Activated CD4-positive, alpha-beta T cell treated with anti-CD3 and anti-CD28 coated beads, Interleukin-2, amount 10 ng/mL, durations not matched to agents 24 days and 14 days (primary cell): ENCODE data around the gene MIS18BP1. TPM values are rescaled to one million over a fixed set of nuclear protein-coding genes. Genes with fewer than 3 reads are reported as not detected.
"Not testable (repeated sequence)": the region's sequence is repeated elsewhere in the genome, so short reads cannot be mapped to it uniquely, and the experiment has no call there.

Source experiments
- DNase-seq: peaks from one replicate; pipeline ENCODE4 v3.0.0; 2022
- H3K27ac Mint-ChIP-seq: one replicate; pipeline ENCODE4 v1.8.0; 2022; ENCODE audit warnings: mild to moderate bottlenecking, mixed read lengths
- H3K27me3 Mint-ChIP-seq: one replicate; pipeline ENCODE4 v1.8.0; 2022; ENCODE audit warnings: mixed read lengths
- H3K36me3 Mint-ChIP-seq: one replicate; pipeline ENCODE4 v1.8.0; 2022; ENCODE audit warnings: low read depth, mild to moderate bottlenecking, mixed read lengths
- H3K4me1 Mint-ChIP-seq: one replicate; pipeline ENCODE4 v1.8.0; 2021; ENCODE audit warnings: mixed read lengths
- H3K4me3 Mint-ChIP-seq: one replicate; pipeline ENCODE4 v1.8.0; 2022; ENCODE audit warnings: mild to moderate bottlenecking, moderate library complexity, mixed read lengths
- H3K9me3 Mint-ChIP-seq: one replicate; pipeline ENCODE4 v1.8.0; 2021; ENCODE audit warnings: mixed read lengths
- intact Hi-C: fragments of 100-400 bp; cut with micrococcal nuclease; formaldehyde crosslinking; loops from one replicate; pipeline ENCODE4 v1.15.1; 2023
- total RNA-seq: library from RNA; stranded (reverse); gene quantifications from 2 replicates; pipeline ENCODE4 v1.2.3, GENCODE V29; 2022

Gene MIS18BP1
- total RNA-seq, 1 donor from 2014 or later: 58.9 TPM

DNA sequence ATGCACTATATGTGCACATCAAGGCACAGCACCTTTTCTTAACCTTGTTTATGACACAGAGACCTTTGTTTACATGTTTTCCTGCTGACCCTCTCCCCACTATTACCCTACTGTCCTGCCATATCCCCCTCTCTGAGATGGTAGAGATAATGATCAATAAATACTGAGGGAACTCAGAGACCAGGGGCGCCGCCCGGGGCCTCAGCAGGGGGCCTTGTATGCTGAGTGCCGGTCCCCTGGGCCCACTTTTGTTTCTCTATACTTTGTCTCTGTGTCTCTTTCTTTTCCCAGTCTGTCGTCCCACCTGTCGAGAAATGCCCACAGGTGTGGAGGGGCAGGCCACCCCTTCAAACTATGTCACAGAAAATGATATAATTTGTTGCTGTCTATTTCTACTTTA lies 38.7 kb downstream of the MIS18BP1 start:
- peaks cover 48% of the 10 kb centered on the region for H3K36me3 Mint-ChIP-seq
- H3K9me3 Mint-ChIP-seq, intact Hi-C loops, H3K27me3 Mint-ChIP-seq, H3K4me1 Mint-ChIP-seq, DNase-seq, H3K27ac Mint-ChIP-seq, H3K4me3 Mint-ChIP-seq: not testable (repeated sequence)

DNA sequence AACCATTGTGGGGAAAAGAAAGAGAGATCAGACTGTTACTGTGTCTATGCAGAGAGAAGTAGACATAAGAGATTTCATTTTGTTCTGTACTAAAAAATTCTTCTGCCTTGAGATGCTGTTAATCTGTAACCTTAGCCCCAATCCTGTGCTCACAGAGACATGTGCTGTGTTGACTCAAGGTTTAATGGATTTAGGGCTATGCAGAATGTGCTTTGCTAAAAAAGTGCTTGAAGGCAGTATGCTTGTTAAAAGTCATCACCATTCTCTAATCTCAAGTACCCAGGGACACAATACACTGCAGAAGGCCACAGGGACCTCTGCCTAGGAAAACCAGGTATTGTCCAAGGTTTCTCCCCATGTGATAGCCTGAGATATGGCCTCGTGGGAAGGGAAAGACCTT lies 39.3 kb downstream of the MIS18BP1 start:
- DNase-seq, intact Hi-C loops, H3K27me3 Mint-ChIP-seq, H3K27ac Mint-ChIP-seq, H3K4me1 Mint-ChIP-seq, H3K9me3 Mint-ChIP-seq, H3K4me3 Mint-ChIP-seq: not testable (repeated sequence)
- peaks cover 51% of the 10 kb centered on the region for H3K36me3 Mint-ChIP-seq

DNA sequence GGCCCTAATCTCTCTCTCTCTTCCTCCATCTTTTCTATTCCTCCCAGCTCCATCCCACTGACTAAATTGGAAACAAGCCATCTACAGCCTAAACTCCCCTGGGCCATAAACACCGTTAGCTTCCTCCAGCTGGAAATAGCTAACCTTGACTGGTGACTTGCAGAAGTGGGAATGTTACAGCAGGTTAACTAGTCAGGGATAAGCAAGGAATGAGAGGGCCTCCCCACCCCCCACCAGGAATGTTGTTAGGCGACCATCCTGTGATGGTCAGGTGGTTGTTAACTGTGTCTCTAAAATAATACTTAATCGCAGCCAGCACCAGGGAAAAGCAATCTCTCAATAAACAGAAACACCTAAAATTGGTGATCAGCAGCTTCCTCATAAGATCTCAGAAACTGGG lies 40.8 kb downstream of the MIS18BP1 start:
- no peaks in the 10 kb centered on the region for H3K9me3 Mint-ChIP-seq
- peak overlapping the region; percentile 41 for H3K27ac Mint-ChIP-seq
- no peaks in the 10 kb centered on the region for H3K27me3 Mint-ChIP-seq
- intact Hi-C loops: no loop called here
- H3K4me3 Mint-ChIP-seq: no peak overlapping the region
- no peak for DNase-seq
- peaks cover 42% of the 10 kb centered on the region for H3K36me3 Mint-ChIP-seq
- no peaks in the 10 kb centered on the region for H3K4me1 Mint-ChIP-seq

DNA sequence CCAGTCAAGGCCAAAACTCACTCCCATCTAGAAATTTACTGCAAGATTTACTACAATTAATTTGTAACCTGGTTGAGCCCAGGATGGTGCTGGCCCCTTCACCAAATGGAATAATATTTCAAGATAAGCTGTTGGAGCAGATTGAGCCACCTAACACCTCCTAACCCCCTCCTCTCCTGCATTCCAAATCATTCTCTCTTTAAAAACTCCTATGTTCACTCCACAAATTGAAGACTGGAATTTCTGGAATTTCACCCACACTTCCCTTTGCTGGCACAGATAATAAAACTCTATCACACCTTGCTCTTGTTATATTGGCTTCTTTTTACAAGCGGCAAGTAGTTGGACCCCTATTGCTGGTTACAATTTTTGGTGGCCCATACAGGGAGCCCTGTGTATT lies 41.7 kb downstream of the MIS18BP1 start:
- intact Hi-C loops: no loop called here
- Mint-ChIP-seq H3K36me3 (peaks cover 45% of the 10 kb centered on the region), H3K4me3 (no peak overlapping the region), H3K9me3 (no peaks in the 10 kb centered on the region), H3K27me3 (no peaks in the 10 kb centered on the region), H3K4me1 (peaks cover 2% of the 10 kb centered on the region), H3K27ac (no peak overlapping the region)
- no peak for DNase-seq

DNA sequence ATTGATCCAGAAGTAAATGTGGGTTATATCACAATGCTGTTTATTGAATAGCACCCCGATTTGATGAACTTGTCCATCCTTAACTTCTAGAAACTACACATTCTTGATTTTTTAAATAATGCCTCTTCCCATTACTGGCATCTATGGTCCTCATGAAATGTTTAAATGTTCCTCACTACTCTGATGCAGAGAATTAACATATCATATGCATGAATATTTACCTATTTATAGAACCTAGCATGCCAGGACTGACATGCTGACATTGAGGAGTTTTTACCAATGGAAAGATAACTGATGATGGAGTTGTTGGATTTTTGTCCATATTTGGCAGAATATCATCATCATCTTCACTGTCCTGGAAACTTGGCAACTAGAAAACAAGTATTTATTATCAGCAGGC lies 42.8 kb downstream of the MIS18BP1 start:
- no peak overlapping the region for H3K4me3 Mint-ChIP-seq
- no peak overlapping the region for H3K27ac Mint-ChIP-seq
- H3K9me3 Mint-ChIP-seq: no peaks in the 10 kb centered on the region
- intact Hi-C loops: no loop called here
- H3K27me3 Mint-ChIP-seq: no peaks in the 10 kb centered on the region
- DNase-seq: no peak
- peaks cover 49% of the 10 kb centered on the region for H3K36me3 Mint-ChIP-seq
- H3K4me1 Mint-ChIP-seq: peaks cover 2% of the 10 kb centered on the region

DNA sequence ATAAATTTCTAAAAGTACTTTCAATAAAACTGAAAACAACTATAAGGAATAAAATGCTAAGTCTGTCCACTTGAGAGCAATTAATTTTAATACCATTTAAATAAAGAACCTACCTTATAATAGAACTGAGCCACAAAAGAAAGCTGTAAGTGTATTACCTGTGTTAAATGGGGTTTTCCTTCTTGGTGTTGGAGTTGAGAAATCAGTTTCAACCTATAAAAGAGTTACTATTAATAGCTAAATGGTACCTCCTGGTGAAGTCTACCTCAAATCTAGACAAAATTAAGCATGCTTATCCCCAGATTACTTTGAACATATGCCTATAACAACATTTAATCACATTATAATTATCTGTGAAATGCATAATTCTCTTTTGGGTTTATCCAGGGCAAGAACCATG lies 48.8 kb downstream of the MIS18BP1 start:
- H3K9me3 Mint-ChIP-seq: no peaks in the 10 kb centered on the region
- no peak for DNase-seq
- peaks cover 34% of the 10 kb centered on the region for H3K36me3 Mint-ChIP-seq
- no peak overlapping the region for H3K4me3 Mint-ChIP-seq
- no peak overlapping the region for H3K27ac Mint-ChIP-seq
- no peaks in the 10 kb centered on the region for H3K27me3 Mint-ChIP-seq
- intact Hi-C loops: loop anchor here (10.0 kb wide), 1 partner anchor 51 kb away; the partner anchor contains the start of gene MIS18BP1
- H3K4me1 Mint-ChIP-seq: peaks cover 8% of the 10 kb centered on the region

DNA sequence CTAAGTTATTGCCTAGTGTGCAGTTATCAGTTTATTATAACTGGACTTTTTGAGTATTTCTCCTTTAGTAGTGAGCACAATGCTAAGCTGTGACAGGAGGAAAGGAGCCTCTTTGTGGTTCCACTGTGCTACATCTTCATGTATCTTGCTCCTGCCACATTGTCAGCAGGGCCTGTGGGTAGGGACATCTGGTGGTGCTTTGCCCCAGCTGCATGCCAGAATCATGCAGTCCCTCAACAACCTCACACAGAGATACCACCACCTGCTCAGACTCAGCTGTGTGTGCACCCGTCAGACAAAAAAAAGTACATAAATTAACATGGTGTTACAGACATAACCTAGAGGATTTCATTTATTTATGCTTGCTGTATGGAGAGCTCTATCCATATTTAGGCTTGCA lies 51.1 kb downstream of the MIS18BP1 start:
- Mint-ChIP-seq H3K27me3 (no peaks in the 10 kb centered on the region), H3K27ac (peak overlapping the region; percentile 45), H3K4me1 (peaks cover 6% of the 10 kb centered on the region), H3K9me3 (no peaks in the 10 kb centered on the region), H3K4me3 (no peak overlapping the region), H3K36me3 (peaks cover 28% of the 10 kb centered on the region)
- intact Hi-C loops: loop anchor here (10.0 kb wide), 1 partner anchor 53 kb away; the partner anchor contains the start of gene MIS18BP1
- peak; percentile 72 for DNase-seq

DNA sequence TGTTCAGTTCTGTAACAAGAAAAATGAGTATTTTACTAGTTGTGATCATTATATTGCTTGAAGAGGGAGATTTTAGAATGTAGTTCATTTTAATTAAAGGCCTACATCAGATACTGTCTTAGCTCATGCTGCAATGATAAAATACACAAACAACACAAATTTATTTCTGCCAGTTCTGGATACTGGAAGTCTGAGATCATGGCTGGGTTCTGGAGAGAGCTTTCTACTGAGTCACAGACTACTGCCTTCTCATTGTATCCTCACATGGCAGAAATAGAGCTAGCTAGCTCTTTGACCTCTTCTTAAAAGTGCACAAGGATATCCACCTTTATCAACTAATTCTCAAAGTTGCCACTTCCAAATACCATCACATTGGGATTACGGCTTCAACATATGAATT lies 53.8 kb downstream of the MIS18BP1 start:
- Mint-ChIP-seq H3K4me1 (peaks cover 15% of the 10 kb centered on the region), H3K27me3 (no peaks in the 10 kb centered on the region), H3K36me3 (peaks cover 22% of the 10 kb centered on the region), H3K27ac (no peak overlapping the region), H3K9me3 (no peaks in the 10 kb centered on the region), H3K4me3 (no peak overlapping the region)
- intact Hi-C loops: no loop called here
- DNase-seq: no peak

DNA sequence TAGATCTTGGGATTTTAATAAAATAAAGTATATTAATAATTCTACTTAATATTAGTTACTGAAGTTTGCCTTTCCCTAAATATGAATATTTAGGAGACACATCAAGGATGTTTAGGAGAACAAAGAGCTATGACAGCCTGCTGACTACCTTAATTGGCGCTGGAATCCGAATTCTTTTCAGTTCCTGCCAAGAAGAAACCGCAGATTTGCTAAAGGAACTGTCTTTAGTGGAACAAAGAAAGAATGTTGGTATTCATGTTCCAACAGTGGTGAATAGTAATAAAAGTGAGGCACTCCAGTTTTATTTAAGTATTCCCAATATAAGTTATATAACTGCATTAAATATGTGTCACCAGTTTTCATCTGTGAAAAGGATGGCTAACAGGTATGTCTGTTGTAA lies 54.5 kb downstream of the MIS18BP1 start:
- peaks cover 15% of the 10 kb centered on the region for H3K4me1 Mint-ChIP-seq
- H3K36me3 Mint-ChIP-seq: peaks cover 22% of the 10 kb centered on the region
- no peak overlapping the region for H3K4me3 Mint-ChIP-seq
- no peak overlapping the region for H3K27ac Mint-ChIP-seq
- no peak for DNase-seq
- intact Hi-C loops: no loop called here
- no peaks in the 10 kb centered on the region for H3K27me3 Mint-ChIP-seq
- H3K9me3 Mint-ChIP-seq: no peaks in the 10 kb centered on the region

DNA sequence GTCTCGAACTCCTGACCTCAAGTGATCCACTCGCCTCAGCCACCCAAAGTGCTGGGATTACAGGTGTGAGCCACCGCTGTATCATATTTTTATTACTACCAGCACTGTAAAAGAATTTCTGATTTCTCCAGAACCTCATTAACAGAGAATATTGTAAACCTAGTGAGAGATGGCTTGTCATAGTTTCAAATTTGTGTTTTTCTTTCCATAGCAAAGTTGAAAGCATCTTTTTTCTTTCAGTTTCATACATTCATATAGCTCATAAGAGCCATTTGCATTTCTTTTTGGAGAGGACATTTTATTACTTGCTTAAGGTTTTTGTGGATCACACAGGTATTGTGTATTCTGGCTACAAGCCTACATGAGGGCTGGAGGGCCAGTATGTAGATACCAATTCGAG lies 58.0 kb downstream of the MIS18BP1 start:
- Mint-ChIP-seq H3K27me3 (no peaks in the 10 kb centered on the region), H3K27ac (peak overlapping the region; percentile 70), H3K9me3 (no peaks in the 10 kb centered on the region), H3K36me3 (peaks cover 16% of the 10 kb centered on the region), H3K4me1 (peaks cover 9% of the 10 kb centered on the region), H3K4me3 (no peak overlapping the region)
- no peak for DNase-seq
- intact Hi-C loops: loop anchor here (2.0 kb wide), 1 partner anchor 60 kb away; the partner anchor contains the start of genes FANCM and FKBP3

DNA sequence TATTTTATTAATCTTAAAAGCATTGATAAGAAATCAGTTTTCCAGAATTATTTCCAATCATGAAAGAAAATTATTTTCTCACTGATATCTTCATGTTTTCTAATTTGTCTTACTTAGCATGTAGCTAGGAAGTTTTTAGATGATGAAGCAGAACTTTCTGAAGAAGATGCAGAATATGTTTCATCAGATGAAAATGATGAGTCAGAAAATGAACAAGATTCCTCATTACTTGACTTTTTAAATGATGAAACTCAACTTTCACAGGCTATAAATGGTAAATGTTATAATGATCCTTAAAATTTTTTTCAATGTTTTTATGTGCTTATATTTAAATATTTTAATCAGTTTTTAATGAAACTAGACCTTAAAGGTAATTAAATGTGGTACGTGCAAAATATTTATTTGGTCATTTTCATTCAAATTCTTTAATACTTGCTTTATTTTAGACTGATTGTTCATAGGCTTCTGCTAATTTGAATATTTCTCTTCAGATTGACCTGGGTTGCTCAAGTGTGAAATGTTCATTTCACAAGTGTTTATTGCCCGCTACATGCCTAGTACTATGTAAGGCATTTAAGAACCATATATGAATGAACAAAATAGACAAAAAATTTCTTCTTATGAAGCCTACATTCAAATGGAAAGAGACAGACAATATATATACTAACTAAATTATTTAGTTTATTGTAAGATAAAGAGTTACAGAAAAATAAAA lies 67.7 kb downstream of the MIS18BP1 start:
- Mint-ChIP-seq H3K36me3 (peaks cover 17% of the 10 kb centered on the region), H3K27ac (no peak overlapping the region), H3K27me3 (no peaks in the 10 kb centered on the region), H3K4me1 (no peaks in the 10 kb centered on the region), H3K4me3 (no peak overlapping the region), H3K9me3 (no peaks in the 10 kb centered on the region)
- intact Hi-C loops: no loop called here
- no peak for DNase-seq

DNA sequence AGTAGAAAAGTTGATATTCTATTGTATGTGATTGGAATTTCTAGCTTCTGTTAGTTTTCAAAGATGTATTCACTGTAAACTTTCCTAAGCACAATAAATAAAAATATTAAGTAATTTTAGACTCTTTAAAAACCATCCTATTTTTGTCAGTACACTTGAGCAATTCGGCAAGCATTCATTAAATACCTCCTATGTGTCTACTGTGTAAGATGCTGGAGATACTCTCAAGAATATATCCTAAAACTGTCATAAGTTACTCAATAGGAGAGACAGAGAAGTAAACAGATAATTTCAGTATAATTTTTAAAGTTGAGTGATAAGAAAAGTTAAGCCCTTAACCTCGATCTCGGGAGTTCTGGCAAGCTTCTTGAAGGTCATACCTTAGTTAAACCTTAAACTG lies 71.2 kb downstream of the MIS18BP1 start:
- Mint-ChIP-seq H3K27me3 (no peaks in the 10 kb centered on the region), H3K36me3 (peaks cover 8% of the 10 kb centered on the region), H3K4me3 (no peak overlapping the region), H3K9me3 (no peaks in the 10 kb centered on the region), H3K27ac (no peak overlapping the region), H3K4me1 (no peaks in the 10 kb centered on the region)
- no peak for DNase-seq
- intact Hi-C loops: no loop called here

DNA sequence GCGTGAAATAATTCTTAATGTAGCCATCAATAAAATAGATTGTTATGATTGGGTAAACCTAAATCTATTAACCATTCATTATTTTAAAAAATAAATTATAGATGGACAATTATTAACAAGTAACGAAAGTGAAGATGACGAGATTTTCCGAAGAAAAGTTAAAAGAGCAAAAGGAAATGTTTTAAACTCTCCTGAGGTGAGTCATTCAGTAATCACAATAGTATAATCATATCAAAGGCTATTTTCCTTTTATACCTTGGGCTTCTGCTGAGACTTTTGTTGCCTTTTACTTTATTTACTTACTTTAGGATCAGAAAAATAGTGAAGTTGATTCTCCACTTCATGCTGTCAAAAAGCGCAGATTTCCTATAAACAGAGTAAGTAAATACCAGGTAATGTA lies 71.7 kb downstream of the MIS18BP1 start:
- intact Hi-C loops: no loop called here
- H3K4me3 Mint-ChIP-seq: no peak overlapping the region
- peaks cover 3% of the 10 kb centered on the region for H3K36me3 Mint-ChIP-seq
- no peaks in the 10 kb centered on the region for H3K9me3 Mint-ChIP-seq
- H3K4me1 Mint-ChIP-seq: no peaks in the 10 kb centered on the region
- no peak overlapping the region for H3K27ac Mint-ChIP-seq
- no peak for DNase-seq
- no peaks in the 10 kb centered on the region for H3K27me3 Mint-ChIP-seq

DNA sequence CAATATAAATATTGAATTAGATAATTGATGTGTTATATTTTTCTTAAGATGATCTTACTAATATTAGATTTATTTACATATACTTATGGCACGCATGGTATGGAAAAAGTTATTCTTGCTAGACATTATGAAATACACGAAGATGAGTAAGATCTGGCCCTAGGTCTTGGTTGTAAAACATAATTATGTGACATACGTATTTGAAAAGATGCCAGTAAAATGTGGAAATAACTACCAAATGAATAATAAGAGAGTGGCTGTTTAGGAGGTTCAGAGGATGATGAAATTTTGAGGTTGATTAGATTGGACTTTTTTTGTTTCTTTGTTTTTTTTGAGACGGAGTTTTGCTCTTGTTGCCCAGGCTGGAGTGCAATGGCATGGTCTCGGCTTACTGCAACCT lies 75.9 kb downstream of the MIS18BP1 start:
- no peak for DNase-seq
- H3K4me3 Mint-ChIP-seq: no peak overlapping the region
- peaks cover 5% of the 10 kb centered on the region for H3K36me3 Mint-ChIP-seq
- no peaks in the 10 kb centered on the region for H3K4me1 Mint-ChIP-seq
- no peaks in the 10 kb centered on the region for H3K27me3 Mint-ChIP-seq
- no peak overlapping the region for H3K27ac Mint-ChIP-seq
- intact Hi-C loops: no loop called here
- no peaks in the 10 kb centered on the region for H3K9me3 Mint-ChIP-seq

DNA sequence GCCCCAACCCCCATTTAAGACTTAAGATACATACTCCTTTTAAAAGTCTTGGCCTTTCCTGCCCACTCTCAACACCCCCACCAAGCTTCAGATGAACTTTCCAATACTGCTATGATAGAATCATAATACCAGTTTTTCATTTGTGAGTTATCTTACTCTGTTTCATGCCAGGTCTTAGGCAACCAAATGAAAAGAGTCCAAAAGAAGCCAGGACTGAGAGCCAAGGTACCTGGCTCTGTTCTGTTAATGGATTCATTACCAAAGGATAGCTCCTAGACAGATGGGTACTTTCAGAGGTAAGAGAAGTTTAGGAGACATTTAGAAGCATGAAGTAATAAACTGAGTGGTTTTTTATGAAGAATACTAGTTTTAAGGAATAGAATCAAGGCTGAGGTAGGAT lies 83.1 kb downstream of the MIS18BP1 start:
- Mint-ChIP-seq H3K4me3 (no peak overlapping the region), H3K9me3 (no peaks in the 10 kb centered on the region), H3K36me3 (peaks cover 17% of the 10 kb centered on the region), H3K27ac (no peak overlapping the region), H3K4me1 (no peaks in the 10 kb centered on the region), H3K27me3 (no peaks in the 10 kb centered on the region)
- no peak for DNase-seq
- intact Hi-C loops: no loop called here
